HG03575 (cell line): ENCODE results near the gene NOC2L.

Experiments
- ATAC-seq: cut with Tn5 transposase; IDR thresholded peaks from one replicate; pipeline ENCODE4 v1.9.1; 2021; ENCODE audit not compliant: unreplicated experiment, insufficient number of reproducible peaks, low FRiP score; ENCODE audit errors: extremely low read depth

NOC2L gene

DNA sequence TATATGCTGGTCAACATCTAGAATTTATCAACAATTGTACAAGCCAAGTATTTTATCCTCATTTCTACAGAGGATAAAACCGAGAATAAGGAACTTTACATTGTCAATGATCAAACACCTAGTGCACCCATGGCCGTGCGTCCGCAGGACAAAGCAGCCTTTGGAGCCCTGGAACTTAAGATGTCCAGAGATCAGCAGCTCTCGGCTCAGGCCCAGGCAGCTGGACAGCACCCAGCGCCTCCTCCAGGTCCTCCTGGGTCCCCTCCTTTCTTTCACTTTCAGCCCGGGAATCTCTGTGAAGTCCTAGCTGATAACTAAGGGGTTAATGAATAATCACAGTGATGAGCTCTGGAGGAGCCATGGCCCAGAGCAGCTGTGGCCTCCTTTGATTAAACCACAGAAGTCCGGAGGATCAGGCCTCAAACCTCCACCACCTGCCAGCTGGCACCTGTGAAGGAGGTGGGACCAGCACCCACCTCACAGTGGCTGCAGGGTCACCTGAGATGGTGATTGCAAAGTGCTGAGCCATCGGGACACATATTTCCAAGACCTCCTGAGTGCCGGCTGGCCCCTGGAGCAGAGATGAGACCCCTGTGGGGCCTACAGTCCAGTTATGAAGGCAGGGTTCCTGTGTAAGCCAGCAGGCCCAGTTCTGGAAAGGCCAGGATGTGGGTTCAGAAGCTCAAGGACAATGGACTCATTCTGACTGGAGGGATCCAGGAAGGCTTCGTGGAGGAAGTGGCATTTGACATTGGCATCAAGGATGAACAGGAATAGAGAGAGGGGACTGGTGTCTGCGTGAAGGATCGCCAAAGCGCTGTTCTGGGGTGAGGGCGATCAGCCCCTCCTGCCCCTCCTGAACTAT, 46.9 kb downstream of the NOC2L start:
- ATAC-seq: no peak

DNA sequence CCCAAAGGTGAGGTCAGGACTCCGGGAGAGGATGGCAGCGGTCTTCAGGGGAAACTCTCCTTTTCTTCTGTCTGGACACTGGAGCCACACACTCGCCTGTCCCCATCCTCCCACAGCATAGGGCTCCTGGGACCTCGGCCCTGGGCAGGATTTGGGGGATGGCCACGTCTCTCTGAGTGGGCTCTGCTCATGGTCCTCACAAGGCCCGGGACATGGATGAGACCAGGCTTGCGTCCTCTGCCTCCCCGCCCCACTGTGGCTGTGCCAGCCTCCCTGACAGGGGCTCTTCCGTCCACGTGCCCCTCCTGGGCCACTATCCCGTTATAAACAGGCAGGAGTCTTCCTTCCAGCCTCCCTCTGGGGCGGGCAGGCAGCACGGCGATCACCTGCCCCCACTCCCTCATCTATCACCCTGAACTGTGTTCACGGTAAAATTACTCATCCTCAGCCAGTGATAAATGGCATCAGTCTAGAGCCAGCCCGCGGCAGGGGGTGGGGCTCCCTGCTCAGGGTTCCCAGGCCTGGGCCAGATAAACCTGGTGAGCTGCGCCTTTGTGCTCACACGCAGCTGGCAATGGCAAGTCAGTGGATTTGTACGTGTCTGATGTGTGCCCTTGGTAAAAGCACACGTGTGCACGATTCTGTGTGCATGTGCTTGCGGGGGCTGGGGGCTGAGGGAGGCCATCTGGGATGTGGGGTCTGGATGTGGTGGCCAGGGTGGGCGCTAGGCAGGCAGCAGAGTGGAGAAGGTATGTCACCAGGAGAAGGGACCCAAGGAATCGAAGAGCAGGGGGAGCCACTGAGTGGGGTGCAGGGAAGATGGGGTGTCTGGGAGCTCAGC, 48.0 kb downstream of the NOC2L start:
- ATAC-seq: no peak

DNA sequence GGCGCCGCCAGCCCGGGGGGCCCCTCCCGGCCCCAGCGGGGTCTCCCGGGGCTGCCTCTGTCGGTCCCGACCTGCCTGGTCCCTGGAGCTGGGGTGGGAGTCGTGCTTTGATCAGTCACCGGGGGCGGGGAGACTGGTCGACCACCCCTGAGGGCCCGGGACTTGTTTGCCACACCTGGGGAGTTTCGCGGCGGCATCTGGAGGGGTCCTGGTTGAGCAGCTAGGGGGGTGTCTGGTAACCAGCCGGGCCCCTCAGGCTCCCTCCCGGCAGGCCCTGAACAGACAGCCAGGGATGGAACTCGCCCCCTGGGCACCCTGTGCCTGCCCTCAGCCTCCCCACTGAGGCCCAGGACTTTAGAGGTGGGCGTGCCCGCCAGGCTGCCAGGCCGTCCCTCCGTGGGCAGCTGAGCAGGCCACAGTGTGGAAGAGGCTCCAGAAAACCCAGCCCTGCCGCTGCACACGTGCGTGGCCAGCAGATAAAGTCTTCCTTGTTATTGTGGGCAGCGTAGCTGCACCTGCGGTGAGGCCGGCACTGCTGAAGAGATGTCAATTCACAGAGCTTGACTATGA, 48.7 kb downstream of the NOC2L start:
- no peak for ATAC-seq

DNA sequence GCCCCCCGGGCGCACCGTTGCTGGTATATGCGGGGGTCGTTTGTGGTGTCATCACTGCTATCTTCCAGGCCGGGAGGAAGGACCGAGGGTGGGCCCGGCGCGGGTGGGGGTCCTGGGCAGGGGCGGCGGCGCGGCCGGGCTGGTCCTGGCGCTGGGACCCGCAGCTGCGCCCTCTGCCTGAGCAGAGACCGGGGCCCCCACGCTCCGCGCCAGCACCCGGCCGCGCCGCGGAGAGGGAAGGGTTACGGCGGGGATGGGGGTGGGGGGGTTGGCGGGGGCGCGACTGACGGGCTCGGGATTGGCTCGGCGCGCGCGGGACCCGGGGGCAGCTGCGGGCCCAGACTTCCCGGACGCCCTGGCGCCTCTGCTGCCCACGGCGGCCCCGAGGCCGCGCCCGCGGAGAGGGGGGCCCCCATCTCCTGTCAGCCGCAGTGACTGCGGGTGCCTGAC, 49.2 kb downstream of the NOC2L start:
- no peak for ATAC-seq

GRCh38 chr1:908661-909060, 50.4 kb downstream of the NOC2L start:
- no peak for ATAC-seq

GRCh38 chr1:907611-908451, 51.2 kb downstream of the NOC2L start:
- ATAC-seq: no peak

DNA sequence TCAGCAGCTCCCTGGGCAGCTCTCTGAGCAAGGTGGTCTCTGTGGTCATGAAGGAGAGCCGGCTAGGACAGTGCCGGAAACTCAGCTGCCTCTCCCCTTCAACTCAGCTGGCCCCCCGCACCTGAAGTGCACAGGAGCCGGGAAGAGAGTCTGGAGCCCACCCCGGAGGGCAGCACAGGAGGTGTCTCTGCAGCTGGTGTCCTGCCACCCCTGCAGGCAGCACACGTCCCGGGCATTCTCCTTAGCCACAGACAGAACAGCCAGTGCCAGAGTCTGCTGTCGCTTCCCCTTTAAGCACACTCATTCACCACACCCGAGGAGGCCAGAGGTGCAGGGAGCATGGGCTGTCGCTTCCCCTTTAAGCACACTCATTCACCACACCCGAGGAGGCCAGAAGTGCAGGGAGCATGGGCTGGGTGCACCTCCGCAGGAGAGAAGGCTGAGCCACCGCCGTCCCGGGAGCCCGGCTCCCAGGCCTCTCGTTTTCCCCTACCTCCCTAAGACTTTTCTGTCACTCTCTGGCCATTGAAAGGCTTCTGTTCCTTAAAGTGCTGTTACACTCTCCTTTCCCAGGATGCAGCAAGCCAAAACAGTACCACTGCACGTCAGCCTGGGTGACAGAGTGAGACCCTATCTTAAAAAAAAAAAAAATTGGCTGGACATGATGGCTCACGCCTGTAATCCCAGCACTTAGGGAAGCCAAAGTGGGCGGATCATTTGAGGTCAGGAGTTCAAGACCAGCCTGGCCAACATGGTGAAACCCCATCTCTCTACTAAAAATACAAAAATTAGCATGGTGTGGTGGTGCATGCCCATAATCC, 52.2 kb downstream of the NOC2L start:
- ATAC-seq: no peak

GRCh38 chr1:905811-906599, 53.1 kb downstream of the NOC2L start:
- ATAC-seq: no peak

DNA sequence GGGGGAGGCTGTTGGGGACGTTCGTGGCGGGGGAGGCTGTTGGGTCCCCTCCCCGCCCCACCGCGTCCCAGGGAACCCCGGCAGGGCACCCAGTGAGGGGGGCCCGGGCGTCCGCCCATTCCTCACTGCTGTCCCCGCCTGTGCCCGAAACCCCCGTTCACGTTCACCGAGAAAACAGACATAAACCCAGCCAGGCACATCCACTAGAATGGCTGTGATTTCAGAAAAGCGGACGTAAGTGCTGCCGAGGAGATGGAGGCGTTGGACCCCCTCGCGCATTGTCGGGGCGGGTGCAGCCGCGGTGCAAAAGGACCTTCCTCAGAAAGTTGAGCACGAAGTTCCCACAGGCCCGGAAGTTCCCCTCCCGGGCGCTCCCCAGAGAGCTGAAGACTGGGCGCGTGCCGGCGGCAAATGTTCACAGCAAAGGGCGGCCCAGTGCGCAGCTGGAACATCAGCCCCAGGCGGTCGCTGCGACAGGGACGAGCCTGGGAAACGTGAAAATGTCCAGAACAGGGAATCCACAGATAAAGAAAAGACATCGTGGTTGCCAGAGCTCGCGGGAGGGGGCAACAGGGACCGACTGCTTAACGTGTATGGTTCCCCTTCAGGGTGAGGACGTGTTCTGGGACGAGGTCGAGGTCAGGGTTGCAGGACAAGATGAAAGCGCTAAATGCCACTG, 53.8 kb downstream of the NOC2L start:
- no peak for ATAC-seq

GRCh38 chr1:904310-904950, 54.6 kb downstream of the NOC2L start:
- ATAC-seq: no peak

GRCh38 chr1:903721-904271, 55.3 kb downstream of the NOC2L start:
- no peak for ATAC-seq

DNA sequence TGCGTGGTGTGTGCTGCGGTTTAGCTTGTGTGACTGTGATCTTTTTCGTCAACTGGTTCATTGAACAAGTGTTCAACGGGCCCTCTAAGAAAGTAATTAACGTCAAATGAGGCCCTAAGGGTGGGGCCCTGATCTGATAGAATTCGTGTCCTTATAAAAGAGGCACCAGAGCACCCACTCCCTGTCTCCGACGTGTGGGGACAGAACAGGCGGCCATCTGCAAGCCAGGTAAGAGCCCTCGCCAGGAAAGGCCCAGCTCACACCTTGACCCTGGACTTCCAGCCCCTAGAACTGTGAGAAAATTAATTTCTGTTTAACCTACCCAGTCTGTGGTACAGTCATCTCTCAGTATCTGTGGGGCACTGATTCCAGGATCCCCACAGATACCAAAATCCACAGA, 55.8 kb downstream of the NOC2L start:
- ATAC-seq: no peak

DNA sequence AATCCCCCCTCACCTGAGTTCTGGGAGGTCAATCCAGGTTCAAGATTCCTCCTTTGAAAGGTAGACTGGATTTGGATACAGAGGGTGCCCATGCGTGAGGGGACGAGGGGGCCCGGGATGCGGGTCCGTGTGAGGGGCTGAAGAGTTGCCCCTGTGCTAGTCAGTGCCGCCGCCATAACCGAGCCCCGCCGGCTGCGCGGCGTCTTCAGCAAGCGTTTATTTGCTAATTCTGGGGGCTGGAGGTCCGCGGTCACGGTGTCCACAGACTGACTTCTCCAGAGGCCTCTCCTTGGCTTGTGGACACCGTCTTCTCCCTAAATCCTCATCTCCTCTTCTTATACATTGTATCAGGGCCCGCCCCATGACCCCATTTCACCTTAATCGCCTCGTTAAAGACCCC, 56.3 kb downstream of the NOC2L start:
- no peak for ATAC-seq

DNA sequence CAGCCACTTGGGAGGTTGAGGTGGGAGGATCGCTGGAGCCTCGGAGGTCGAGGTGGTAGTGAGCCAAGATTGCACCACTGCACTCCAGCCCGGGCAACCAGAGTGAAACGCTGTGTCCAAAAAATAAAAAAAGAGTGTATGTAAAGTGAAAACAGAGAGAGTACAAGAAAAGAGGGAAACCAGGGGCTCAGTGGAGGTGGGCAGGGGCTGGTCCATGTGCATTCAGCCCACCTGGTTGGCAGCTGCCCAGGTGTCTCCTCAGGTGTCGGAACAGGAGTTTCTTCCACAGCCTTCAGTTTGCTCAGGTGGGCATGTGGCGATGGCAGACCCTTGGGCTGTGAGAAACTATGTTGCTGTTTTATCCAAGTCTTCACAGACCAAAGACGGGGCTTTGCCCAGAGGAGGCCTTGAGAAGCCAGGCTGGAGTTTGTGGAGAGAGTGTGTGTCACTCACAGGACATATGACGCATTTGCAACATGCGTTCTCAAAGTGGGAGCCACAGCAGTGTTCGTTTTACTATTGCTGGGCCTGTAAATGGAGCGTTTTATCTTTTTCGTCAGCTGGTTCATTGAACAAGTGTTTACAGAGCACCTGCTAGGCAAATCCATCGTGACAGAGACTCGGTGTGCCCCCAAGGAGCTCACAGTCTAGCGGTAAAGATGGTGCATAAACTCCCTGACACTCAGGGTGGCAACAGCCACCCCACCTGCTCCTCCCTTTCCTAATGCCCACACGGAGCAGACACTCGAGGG, 57.8 kb downstream of the NOC2L start:
- ATAC-seq: no peak

- no peak for ATAC-seq
Measured at GRCh38 chr1:899636-900317, 59.3 kb downstream of the NOC2L start.
